GM18858 (cell line): ENCODE results near the gene GNB5.
"Not testable (repeated sequence)": the region's sequence is repeated elsewhere in the genome, so short reads cannot be mapped to it uniquely, and the experiment has no call there.

ENCODE experiments used
- ATAC-seq: cut with Tn5 transposase; IDR thresholded peaks from one replicate; pipeline ENCODE4 v1.9.1; 2021; ENCODE audit not compliant: unreplicated experiment

Gene GNB5

GRCh38 chr15:52097180-52097579 lies 94.0 kb downstream of the GNB5 start:
- no peak for ATAC-seq

DNA sequence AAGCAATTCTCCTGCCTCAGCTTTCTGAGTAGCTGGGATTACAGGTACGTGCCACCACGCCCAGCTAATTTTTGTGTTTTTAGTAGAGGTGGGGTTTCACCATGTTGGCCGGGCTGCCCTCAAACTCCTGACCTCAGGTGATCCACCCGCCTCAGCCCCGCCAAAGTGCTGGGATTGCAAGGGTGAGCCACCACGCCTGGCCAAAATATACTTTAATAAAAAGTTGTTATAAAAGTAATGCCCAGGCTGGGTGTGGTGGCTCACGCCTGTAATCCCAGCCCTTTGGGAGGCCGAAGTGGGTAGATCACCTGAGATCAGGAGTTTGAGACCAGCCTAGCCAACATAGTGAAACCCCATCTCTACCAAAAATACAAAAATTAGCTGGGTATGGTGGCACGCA lies 94.7 kb downstream of the GNB5 start:
- ATAC-seq: not testable (repeated sequence)

- no peak for ATAC-seq
Observed at GRCh38 chr15:52095597-52096262, 95.5 kb downstream of the GNB5 start.

- ATAC-seq: no peak
Observed at GRCh38 chr15:52094811-52095584, 96.2 kb downstream of the GNB5 start.

GRCh38 chr15:52093539-52094510 lies 97.4 kb downstream of the GNB5 start:
- no peak for ATAC-seq

DNA sequence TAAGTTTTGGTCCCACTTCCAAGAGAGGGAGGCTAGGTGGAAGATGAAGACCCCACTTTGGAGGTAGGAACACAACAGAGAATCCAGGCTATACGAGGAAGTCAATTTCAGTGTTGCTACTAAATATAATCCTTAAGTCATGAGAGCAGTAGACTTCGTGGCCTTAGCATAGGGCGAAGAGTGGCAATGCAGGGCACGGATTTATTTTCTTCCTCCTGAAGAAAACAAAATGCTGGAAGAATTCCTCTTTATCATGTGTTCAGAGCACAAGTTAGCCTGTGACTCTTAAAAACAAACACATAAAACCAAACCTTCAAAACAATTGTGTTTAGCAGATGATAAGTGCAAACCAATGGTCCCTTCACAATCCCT lies 98.0 kb downstream of the GNB5 start:
- ATAC-seq: no peak

- ATAC-seq: no peak
Observed at GRCh38 chr15:52090193-52090592, 101.0 kb downstream of the GNB5 start.

DNA sequence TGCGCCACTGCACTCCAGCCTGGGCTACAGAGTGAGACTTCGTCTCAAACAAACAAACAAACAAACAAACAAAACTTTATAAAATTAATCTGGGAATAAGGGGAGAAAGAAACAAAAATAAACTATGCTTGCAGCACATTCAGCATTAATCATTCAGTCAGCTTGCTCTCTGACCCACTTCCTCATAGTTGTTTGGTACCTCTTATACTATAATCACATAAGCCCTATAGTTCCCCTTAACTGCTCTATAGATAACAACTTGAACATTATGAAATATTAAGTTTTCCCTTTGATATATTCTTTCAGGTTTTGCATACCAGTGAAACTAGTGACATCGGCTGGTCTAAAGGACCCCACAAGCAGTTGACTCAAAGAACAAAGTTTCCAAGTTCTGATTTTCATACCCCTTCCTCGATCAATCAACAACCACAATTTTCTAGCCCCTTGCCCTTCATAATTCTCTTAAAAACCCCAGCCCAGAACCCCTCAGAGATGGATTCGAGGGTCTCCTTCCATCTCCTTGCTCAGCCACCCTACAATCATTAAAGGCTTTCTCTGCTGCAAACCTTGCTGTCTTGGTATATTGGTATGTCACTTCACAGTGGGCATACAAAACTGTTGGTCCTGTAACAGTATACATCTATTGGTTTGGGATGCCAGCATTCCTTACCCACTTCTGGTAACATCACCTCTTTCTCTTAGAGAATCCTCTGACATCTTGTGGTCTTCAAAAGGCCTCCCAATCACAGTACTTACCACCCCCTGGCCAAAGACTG lies 105.0 kb downstream of the GNB5 start:
- no peak for ATAC-seq

DNA sequence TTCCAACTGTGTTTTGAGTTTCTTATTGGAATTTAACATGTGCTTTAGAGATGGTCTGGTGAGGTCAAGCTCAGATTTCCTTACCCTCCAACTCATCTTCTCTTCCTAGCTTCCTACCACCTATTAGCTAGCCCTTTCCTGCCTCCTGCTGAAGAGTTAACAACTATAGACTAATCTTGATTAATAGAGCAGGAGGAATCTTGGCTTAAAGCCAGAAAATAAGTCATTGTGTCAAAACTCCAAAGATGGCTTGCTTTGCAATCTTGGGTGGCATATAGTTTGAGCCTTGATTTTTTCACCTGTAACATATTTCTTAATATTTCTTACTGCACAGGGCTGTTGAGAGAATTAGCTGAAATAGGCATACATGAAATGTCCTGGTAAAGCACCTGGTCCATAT lies 105.9 kb downstream of the GNB5 start:
- no peak for ATAC-seq

DNA sequence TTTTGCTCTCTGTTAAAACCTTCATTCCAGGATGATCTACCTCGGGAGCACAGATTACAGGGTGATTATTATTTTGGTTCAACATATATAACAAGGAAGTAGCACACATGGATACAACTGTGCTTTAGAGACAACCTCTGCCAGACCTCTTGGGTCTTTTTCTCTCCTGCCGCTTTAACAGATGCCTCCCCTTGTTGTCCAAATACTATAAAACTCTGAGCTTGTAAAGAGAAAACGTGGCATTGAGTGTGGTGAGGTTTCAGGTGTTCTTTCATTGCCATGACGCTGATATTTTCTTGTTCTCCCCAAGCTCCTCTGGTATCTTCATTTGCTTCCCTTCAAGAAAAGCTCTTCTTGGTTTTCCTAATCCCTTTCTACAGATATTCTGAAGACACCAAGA lies 107.6 kb downstream of the GNB5 start:
- ATAC-seq: no peak

GRCh38 chr15:52083037-52083359 lies 108.2 kb downstream of the GNB5 start:
- ATAC-seq: not testable (repeated sequence)

- peak; percentile 60 for ATAC-seq
Observed at GRCh38 chr15:52082197-52083036, 108.8 kb downstream of the GNB5 start.

GRCh38 chr15:52080706-52081392 lies 110.3 kb downstream of the GNB5 start:
- ATAC-seq: no peak

DNA sequence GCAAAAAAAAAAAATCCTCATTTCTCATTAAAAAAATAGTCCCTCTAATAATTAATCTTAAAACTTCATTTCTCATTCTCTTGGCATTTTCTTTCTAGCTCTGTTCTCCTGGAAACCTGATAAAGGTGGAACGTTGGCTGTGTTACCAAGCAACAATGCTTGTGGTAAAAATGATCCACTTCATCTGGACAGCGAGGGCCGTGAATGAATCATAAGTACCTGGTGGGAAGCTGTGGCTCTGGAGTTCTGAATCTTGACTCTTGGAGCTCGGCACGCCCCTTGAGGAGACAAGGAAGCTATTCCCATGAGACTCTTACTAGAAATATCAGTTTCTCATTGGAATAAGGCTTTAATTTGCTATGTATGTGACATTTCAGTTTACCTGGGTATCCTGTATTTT lies 111.2 kb downstream of the GNB5 start:
- ATAC-seq: no peak

DNA sequence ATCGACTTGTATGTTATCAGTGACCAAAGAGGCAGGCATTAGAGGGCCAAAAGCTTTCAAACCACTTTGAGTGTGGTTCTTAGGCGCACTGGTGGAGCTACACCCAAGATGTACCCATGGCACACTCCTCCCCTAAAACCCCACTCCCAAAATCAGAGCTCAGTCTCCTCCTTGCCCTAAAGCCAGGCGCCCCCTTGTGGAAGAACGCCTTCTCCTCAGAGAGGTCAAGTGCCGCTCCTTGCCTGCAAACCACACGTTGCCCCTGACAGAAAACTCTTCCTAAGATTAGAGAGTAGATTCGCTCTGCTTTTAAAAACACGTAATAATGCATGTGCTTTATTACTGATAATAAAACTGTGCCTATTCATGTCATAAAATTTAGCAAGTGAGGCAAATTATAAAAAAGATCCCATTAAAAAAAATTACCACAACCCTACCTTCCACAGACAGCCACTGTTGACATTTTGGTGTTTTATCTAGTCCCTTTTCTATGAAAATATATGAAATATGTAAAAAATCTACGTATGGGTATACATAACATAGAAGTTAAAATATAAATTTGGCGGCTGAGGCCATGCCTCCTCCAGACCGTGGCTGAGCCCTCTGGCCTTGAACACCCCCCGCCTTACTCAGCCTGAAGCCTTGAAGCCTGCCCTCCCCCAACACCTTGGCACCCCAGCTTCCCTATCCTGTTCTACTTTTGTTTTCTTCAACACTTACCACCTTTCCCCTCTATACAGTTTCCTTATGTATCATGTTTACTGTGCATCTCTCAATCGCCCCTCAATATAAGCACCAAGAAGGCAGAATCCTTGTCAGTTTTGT lies 112.1 kb downstream of the GNB5 start:
- no peak for ATAC-seq

- no peak for ATAC-seq
Observed at GRCh38 chr15:52078197-52078875, 112.9 kb downstream of the GNB5 start.

DNA sequence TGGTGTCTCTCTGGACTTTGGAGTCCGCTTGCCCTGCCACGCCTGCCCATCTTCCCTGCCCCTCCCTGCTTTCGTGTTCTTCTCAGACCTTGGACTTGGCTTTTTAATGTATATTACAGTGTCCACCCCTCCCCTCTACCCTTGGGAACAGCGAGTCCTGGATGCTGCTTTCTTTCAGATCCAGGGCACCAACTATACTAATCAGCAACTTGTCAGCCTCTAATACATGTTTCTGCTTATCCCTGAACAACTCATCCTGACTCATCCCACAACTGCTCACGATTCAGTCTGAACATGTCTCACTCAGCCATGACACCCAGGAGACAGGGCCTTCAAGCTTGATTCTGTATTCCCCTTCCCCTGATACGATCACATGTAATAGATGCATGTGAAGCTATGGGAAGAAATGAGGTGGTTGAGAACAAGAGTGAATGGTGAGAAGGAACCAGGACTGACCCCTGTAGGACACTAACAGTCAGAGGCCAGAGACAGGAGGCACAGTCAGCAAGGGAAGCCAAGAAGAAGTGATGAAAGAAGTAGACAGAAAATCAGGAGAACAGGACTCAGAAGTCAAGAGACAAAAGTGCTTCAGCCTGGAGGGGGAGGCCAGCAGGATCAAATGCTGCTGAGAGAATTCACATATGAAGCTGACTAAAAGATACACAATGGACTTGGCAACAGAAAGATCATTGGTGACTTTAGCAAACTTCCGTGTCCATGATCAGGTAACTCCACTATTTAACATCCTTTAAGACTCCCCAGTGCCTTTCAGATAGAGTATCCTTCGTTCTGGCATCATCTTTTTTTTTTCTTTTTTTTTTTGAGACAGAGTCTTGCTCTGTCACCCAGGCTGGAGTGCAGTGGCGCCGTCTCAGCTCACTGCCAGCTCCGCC lies 114.1 kb downstream of the GNB5 start:
- ATAC-seq: no peak
